GM12892 (cell line): Measurements from ENCODE around the gene DCAF7.

Experiments
- POLR2A ChIP-seq: IDR thresholded peaks from 2 replicates; pipeline ENCODE4 v1.6.1; 2011; ENCODE audit warnings: low read depth, low read length, control low read depth
- POLR2AphosphoS5 ChIP-seq: IDR thresholded peaks from 2 replicates; pipeline ENCODE4 v1.6.1; 2011; ENCODE audit warnings: low read depth, low read length, control low read depth
- TAF1 ChIP-seq: IDR thresholded peaks from 2 replicates; pipeline ENCODE4 v1.6.1; 2011; ENCODE audit warnings: low read depth, mild to moderate bottlenecking, control low read depth, low read length, borderline replicate concordance

GRCh38 chr17:63626551-63627180 is 76.4 kb downstream of the DCAF7 start:
- TF ChIP-seq POLR2A, result no peak
- no peak for TF ChIP-seq POLR2AphosphoS5
- no peak for TF ChIP-seq TAF1
